Gastroesophageal sphincter (tissue), 4 donors: ENCODE measurements around the gene TULP4. TPM values are rescaled to one million over a fixed set of nuclear protein-coding genes. Genes with fewer than 3 reads are reported as not detected.

Experiments used
- ATAC-seq: fragments of 150-250 bp; one replicate; pipeline ENCODE4 v1.9.1; 2016; ENCODE audit warnings: mild to moderate bottlenecking, moderate library complexity
- H3K27ac ChIP-seq, 4 donors: fragments of 200-600 bp; sonication (generic) in 3 of 4; 1 replicate in 3 of 4; 2 replicates in 1 of 4; pipeline ENCODE4 v1.5.1; 2016 to 2019
- H3K27me3 ChIP-seq: fragments of 200-600 bp; sonication (generic); one replicate; pipeline ENCODE4 v1.5.1; 2019
- H3K36me3 ChIP-seq, 2 donors: fragments of 200-600 bp; sonication (generic); one replicate each; pipeline ENCODE4 v1.5.1; 2019; ENCODE audit warnings: control low read depth in 1 of 2
- H3K4me1 ChIP-seq, 3 donors: fragments of 200-600 bp; sonication (generic); 1 replicate in 2 of 3; 2 replicates in 1 of 3; pipeline ENCODE4 v1.5.1; 2016 to 2019; ENCODE audit warnings: control low read depth in 2 of 3
- H3K4me3 ChIP-seq, 2 donors: fragments of 200-600 bp; sonication (generic); one replicate each; pipeline ENCODE4 v1.5.1; 2019; ENCODE audit warnings: mild to moderate bottlenecking in 1 of 2, moderate library complexity in 1 of 2
- H3K9me3 ChIP-seq, 3 donors: fragments of 200-600 bp; sonication (generic); one replicate each; pipeline ENCODE4 v1.5.1; 2017 to 2019; ENCODE audit warnings: control low read depth in 2 of 3
- CTCF ChIP-seq, 4 experiments: fragments of 200-600 bp in 2 of 4; fragments of 450-650 bp in 2 of 4; sonication (generic) in 1 of 4; IDR thresholded peaks; one replicate each; pipeline ENCODE4 v1.5.1; 2017 to 2019; ENCODE audit warnings: antibody characterized with exemption in 4 of 4, mild to moderate bottlenecking in 2 of 4, moderate library complexity in 2 of 4
- EP300 ChIP-seq: sonication (generic); formaldehyde crosslinking; IDR thresholded peaks from one replicate; pipeline ENCODE4 v1.6.1; 2017; ENCODE audit warnings: antibody characterized with exemption, mild to moderate bottlenecking
- POLR2A ChIP-seq, 2 donors: fragments of 450-650 bp; IDR thresholded peaks; one replicate each; pipeline ENCODE4 v1.6.1; 2017; ENCODE audit warnings: antibody characterized with exemption in 2 of 2, mild to moderate bottlenecking in 2 of 2, moderate library complexity in 1 of 2
- POLR2AphosphoS5 ChIP-seq: sonication (generic); formaldehyde crosslinking; IDR thresholded peaks from one replicate; pipeline ENCODE4 v1.6.1; 2017; ENCODE audit warnings: antibody characterized with exemption
- WGBS, 2 donors: methylation state at CpG; one replicate each; pipeline ENCODE4 v1.1.5; 2018; ENCODE audit warnings: low coverage in 1 of 2; 5-methylcytosine and 5-hydroxymethylcytosine counted together
- total RNA-seq, 4 donors: library from RNA; depleted of rRNA; stranded (reverse); fragments of >200 nt; gene quantifications; one replicate each; pipeline ENCODE4 v1.1.0, GENCODE V29; 2016

Gene TULP4
- total RNA-seq, 4 donors from 2014 or later, result 159 to 244 (median 201) TPM

GRCh38 chr6:158312672-158313397 lies 570 bp downstream of the TULP4 start:
- Histone ChIP-seq H3K4me1 (no peaks in the 10 kb centered on the region), H3K27me3 (no peaks in the 10 kb centered on the region), H3K36me3 (peaks cover 0 to 33% of the 10 kb centered on the region in 2 donors), H3K27ac (no peak overlapping the region), H3K4me3 (no peak overlapping the region), H3K9me3 (peaks cover 0 to 7% (median 0%) of the 10 kb centered on the region in 3 donors)
- ATAC-seq, result no peak
- TF ChIP-seq POLR2A (IDR thresholded peaks at IDR 0.05) (no peak), CTCF (IDR thresholded peaks at IDR 0.05) (no peak), EP300 (no peak), POLR2AphosphoS5 (no peak)
- 69 to 80% methylated on average over 5 to 11 of the region's 11 CpGs for WGBS, 2 donors

- H3K4me3 ChIP-seq, result no peak overlapping the region
- H3K4me1 ChIP-seq, result no peaks in the 10 kb centered on the region
- 59 to 69% methylated on average over 4 to 6 of the region's 9 CpGs for WGBS, 2 donors
- no peak for ATAC-seq
- H3K27me3 ChIP-seq, result no peaks in the 10 kb centered on the region
- peaks cover 0 to 33% of the 10 kb centered on the region in 2 donors for H3K36me3 ChIP-seq
- TF ChIP-seq POLR2A (IDR thresholded peaks at IDR 0.05) (no peak), POLR2AphosphoS5 (no peak), EP300 (no peak), CTCF (IDR thresholded peaks at IDR 0.05) (no peak)
- H3K9me3 ChIP-seq, result peaks cover 0 to 7% (median 0%) of the 10 kb centered on the region in 3 donors
- H3K27ac ChIP-seq, result no peak overlapping the region
These were observed 1.7 kb downstream of the TULP4 start for GRCh38 chr6:158313989-158314388.

GRCh38 chr6:158314737-158315136 lies 2.5 kb downstream of the TULP4 start:
- WGBS, 2 donors, result 93 to 97% methylated on average over 3 of the region's 3 CpGs
- TF ChIP-seq EP300 (no peak), POLR2AphosphoS5 (no peak), POLR2A (IDR thresholded peaks at IDR 0.05) (no peak), CTCF (IDR thresholded peaks at IDR 0.05) (no peak)
- ATAC-seq, result no peak
- H3K36me3 ChIP-seq, result peaks cover 0 to 33% of the 10 kb centered on the region in 2 donors
- H3K27ac ChIP-seq, result no peak overlapping the region
- H3K4me1 ChIP-seq, result no peaks in the 10 kb centered on the region
- peaks cover 0 to 7% (median 0%) of the 10 kb centered on the region in 3 donors for H3K9me3 ChIP-seq
- H3K27me3 ChIP-seq, result no peaks in the 10 kb centered on the region
- no peak overlapping the region for H3K4me3 ChIP-seq

- H3K27me3 ChIP-seq, result no peaks in the 10 kb centered on the region
- peaks cover 0 to 33% of the 10 kb centered on the region in 2 donors for H3K36me3 ChIP-seq
- no peaks in the 10 kb centered on the region for H3K4me1 ChIP-seq
- no peak overlapping the region for H3K27ac ChIP-seq
- no peak for ATAC-seq
- no peak overlapping the region for H3K4me3 ChIP-seq
- TF ChIP-seq EP300 (no peak), POLR2AphosphoS5 (no peak), POLR2A (IDR thresholded peaks at IDR 0.05) (no peak), CTCF (IDR thresholded peaks at IDR 0.05) (no peak)
- H3K9me3 ChIP-seq, result peaks cover 0 to 7% (median 0%) of the 10 kb centered on the region in 3 donors
- WGBS, 2 donors, result 40 to 52% methylated on average over 2 to 3 of the region's 3 CpGs
These were observed 3.8 kb downstream of the TULP4 start for GRCh38 chr6:158316022-158316421.

- ATAC-seq, result no peak
These were observed 9.7 kb downstream of the TULP4 start for GRCh38 chr6:158321960-158322359.

More at GRCh38 chr6:158321960-158322359, 9.7 kb downstream of the TULP4 start:
- Histone ChIP-seq H3K4me3 (no peak overlapping the region), H3K27ac (no peak overlapping the region), H3K9me3 (no peaks in the 10 kb centered on the region), H3K36me3 (no peaks in the 10 kb centered on the region), H3K27me3 (no peaks in the 10 kb centered on the region), H3K4me1 (peaks cover 0 to 34% (median 0%) of the 10 kb centered on the region in 3 donors)
- TF ChIP-seq POLR2A (IDR thresholded peaks at IDR 0.05), result no peak
- no peak for TF ChIP-seq CTCF (IDR thresholded peaks at IDR 0.05)
